Liver (tissue), 3 donors: Measurements from ENCODE around the gene SFXN5.

Experiments used
- ATF3 ChIP-seq: IDR thresholded peaks from 2 replicates; pipeline ENCODE4 v1.6.1; 2016; ENCODE audit warnings: antibody characterized with exemption
- CTCF ChIP-seq: fragments of 150-350 bp; IDR thresholded peaks from 2 replicates; pipeline ENCODE4 v1.5.1; 2017; ENCODE audit warnings: improper control_type of control experiment, low read depth, low read length; ENCODE audit not compliant: missing input control
- GABPA ChIP-seq, 2 donors: IDR thresholded peaks in 1 of 2; conservative IDR thresholded peaks in 1 of 2; 2 replicates each; pipeline ENCODE4 v1.6.1; 2016; ENCODE audit warnings: antibody characterized with exemption in 2 of 2, mild to moderate bottlenecking in 1 of 2, moderate library complexity in 1 of 2
- RAD21 ChIP-seq, 2 donors: IDR thresholded peaks; 2 replicates each; pipeline ENCODE4 v1.6.1; 2016; ENCODE audit warnings: antibody characterized with exemption in 2 of 2, mild to moderate bottlenecking in 2 of 2
- SP1 ChIP-seq: IDR thresholded peaks from 2 replicates; pipeline ENCODE4 v1.6.1; 2018; ENCODE audit warnings: antibody characterized with exemption, mild to moderate bottlenecking
- donor health status: healthy.
- donor health status: healthy.

- TF ChIP-seq CTCF = no peak
- TF ChIP-seq SP1 = no peak
- TF ChIP-seq RAD21 (IDR thresholded peaks at IDR 0.05) = no peak
- no peak for TF ChIP-seq ATF3
- no peak for TF ChIP-seq GABPA (IDR thresholded peaks at IDR 0.05 in 1 of 2, conservative IDR thresholded peaks at IDR 0.05 in 1 of 2)
Measured at GRCh38 chr2:72894514-72894913, 177.0 kb downstream of the SFXN5 start.
